Measurements from ENCODE around the gene IER3.

Gene IER3

DNA sequence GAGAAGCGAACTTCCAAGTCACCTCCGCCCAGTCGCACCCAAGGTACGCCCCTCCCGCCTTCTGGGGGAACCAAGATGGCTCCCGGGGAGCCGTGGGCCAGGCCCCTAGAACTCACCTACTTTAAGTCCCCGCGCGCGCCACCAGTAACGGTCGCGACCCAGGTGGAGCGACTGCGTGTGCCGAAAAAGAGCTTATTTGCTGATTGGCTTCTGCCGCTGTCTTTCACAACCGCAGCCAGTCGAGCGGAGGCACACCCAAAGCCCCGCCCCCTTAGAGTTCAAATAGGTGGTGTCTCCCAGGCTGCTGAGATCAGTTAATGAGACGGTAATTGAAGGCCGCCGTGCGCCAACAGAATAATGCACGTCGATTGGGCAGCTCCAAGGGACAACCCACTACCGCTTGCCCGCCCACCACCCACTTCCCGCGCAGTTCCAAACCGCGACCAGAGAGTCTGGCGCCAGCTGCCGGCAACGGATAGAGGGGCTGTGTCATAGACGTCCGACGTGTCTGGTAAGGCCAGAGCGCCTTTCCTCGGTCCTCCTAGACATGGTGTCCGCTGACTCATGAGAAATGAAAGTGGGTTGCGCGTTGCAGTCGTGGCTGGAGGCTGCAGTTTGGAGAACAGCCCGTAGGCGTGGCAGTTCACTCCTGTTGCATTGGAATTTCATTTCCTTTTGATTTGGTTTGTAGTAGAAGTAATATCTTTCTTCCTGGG lies 27.1 kb downstream of the IER3 start, which contains the start of gene MDC1:
Gene MDC1, minus strand, starts transcription at position 153 of the 716 bp plus-strand sequence. CDS start 2,106 bp downstream, outside the sequence.
- Mint-ChIP-seq H3K27me3 (no peaks in the 10 kb centered on the region), H3K36me3 (peaks cover 11% of the 10 kb centered on the region)

DNA sequence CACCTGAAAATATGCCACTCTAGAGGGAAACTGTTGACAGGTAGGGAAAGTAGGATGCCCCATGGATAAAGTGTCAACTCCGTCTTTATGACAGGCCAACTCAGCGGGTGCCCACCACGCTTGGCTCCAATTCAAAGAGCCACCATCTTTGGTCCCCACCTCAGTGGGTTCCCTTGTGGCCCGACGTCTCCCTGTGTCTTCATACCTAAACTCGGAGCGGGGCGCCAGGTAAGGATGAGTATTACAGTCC lies 27.5 kb downstream of the IER3 start:
- peaks cover 16% of the 10 kb centered on the region for H3K36me3 Mint-ChIP-seq

More for the DNA sequence above, 27.1 kb downstream of the IER3 start, which contains the start of gene MDC1:
- H3K9me3 Mint-ChIP-seq (ENCODE audit: low read depth), result no peaks in the 10 kb centered on the region
- peaks cover 41% of the 10 kb centered on the region for H3K4me1 Mint-ChIP-seq (ENCODE audit: low read depth)
- H3K27ac Mint-ChIP-seq, result peak within 1 kb of the TSS; percentile 99
- peak within 1 kb of the TSS; percentile 96 for H3K4me3 Mint-ChIP-seq

DNA sequence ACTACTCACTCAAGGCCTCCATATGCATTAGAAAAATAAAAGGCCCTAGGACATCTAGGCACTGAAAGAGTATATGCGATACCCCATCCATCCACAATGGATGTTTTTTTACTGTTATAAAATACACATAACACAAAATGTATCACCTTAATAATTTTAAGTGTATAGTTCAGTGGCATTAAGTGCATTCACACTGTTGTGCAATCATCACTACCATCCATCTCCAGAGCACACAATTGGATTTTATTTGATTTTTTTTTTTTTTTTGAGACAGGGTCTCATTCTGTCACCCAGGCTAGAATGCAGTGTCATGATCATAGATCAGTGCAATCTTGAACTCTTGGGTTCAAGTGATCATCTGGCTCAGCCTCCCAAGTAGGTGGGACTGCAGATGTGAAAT lies 30.1 kb downstream of the IER3 start:
- Mint-ChIP-seq H3K4me1 (ENCODE audit: low read depth) (peaks cover 41% of the 10 kb centered on the region), H3K4me3 (no peak overlapping the region), H3K36me3 (peaks cover 26% of the 10 kb centered on the region), H3K9me3 (ENCODE audit: low read depth) (no peaks in the 10 kb centered on the region), H3K27me3 (no peaks in the 10 kb centered on the region), H3K27ac (no peak overlapping the region)

More for the DNA sequence above, 27.5 kb downstream of the IER3 start:
- Mint-ChIP-seq H3K27me3 (no peaks in the 10 kb centered on the region), H3K27ac (peak overlapping the region; percentile 99), H3K4me1 (ENCODE audit: low read depth) (peaks cover 46% of the 10 kb centered on the region), H3K9me3 (ENCODE audit: low read depth) (no peaks in the 10 kb centered on the region), H3K4me3 (peak overlapping the region; percentile 96)

DNA sequence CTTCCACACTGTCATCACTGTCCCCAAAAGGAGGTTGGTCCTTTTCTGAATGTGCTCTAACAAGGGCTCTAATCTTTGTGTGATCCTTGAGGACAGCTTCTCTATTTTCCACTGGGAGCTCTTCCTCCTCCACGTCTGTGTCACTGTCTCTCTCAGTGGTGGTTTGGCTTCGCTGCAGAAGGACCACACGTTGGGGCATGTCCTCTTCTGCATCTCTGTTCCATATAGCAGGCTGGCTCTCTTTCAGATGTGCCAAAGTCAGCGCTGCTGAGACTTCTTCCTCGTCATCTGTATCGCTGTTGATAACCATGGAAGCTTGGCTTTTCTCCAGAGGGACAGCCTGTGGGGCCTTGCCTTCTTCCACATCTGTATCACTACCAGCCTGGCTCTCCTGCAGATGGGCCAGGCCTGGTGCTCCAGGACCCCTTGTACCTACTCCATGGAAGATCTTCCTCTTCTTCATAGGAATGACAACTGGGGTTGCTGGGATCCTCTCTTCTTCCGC lies 31.9 kb downstream of the IER3 start:
- no peak overlapping the region for H3K4me3 Mint-ChIP-seq
- no peaks in the 10 kb centered on the region for H3K9me3 Mint-ChIP-seq (ENCODE audit: low read depth)
- H3K4me1 Mint-ChIP-seq (ENCODE audit: low read depth), result peaks cover 30% of the 10 kb centered on the region
- no peak overlapping the region for H3K27ac Mint-ChIP-seq
- H3K27me3 Mint-ChIP-seq, result no peaks in the 10 kb centered on the region
- H3K36me3 Mint-ChIP-seq, result peaks cover 26% of the 10 kb centered on the region

DNA sequence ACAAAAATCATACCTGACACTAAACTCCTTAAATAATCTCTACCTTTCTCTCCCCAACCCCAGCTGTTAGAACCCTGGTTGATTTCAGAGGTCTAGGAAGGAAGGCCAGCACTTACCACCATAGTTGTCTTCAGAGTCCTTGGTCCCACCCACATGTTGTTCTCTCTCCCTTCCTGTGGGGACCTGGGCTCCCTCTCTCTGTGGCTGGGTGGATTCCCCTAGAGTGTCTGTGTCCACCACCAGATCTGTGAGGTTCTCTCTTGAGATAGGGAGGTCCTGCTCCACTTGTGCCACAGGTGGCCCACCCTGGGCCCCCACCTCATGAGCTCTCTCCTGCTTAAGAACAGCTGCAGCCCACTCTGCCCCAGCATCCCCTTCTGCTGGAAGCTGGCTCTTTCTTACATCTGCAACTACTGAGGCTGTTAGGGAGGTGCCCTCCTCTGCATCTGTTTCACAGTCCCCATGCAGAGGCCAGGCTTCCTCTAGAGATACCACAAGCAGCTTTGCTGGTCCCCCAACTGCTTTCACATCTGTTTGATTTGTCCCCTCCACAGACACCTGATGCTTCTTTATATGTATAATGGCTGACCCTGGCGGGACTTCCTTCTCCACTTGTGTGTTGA lies 32.5 kb downstream of the IER3 start:
- H3K9me3 Mint-ChIP-seq (ENCODE audit: low read depth), result no peaks in the 10 kb centered on the region
- no peak overlapping the region for H3K4me3 Mint-ChIP-seq
- H3K27ac Mint-ChIP-seq, result no peak overlapping the region
- peaks cover 29% of the 10 kb centered on the region for H3K36me3 Mint-ChIP-seq
- H3K27me3 Mint-ChIP-seq, result no peaks in the 10 kb centered on the region
- peaks cover 26% of the 10 kb centered on the region for H3K4me1 Mint-ChIP-seq (ENCODE audit: low read depth)

DNA sequence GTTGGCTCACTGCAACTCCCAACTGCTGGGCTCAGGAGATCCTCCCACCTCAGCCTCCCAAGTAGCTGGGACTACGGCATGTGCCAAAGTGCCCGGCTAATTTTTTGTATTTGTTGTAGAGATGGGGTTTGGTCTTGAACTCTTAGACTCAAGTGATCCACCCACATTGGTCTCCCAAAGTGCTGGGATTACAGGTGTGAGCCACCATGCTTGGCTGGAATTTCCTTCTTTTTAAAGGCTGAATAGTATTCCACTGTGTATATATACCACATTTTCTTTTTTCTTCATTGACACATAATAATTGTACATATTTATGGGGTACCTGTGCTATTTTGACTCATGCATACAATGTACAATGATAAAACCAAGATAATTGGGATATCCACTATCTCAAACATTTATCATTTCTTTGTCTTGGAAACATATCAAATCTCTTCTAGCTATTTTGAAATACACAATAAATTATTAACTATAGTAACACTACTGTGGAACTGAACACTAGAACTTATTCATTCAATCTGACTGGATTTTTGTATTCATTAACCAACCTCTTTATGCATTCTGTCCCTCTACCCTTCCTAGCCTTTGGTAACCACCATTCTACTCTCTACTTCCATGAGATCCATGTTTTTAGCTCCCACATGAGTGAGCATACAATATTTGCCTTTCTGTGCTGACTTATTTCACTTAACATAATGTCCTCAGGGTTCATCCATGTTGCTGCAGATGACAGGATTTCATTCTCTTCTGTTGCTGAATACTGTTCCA lies 35.1 kb downstream of the IER3 start:
- H3K4me1 Mint-ChIP-seq (ENCODE audit: low read depth), result peaks cover 11% of the 10 kb centered on the region
- peaks cover 35% of the 10 kb centered on the region for H3K36me3 Mint-ChIP-seq
- no peaks in the 10 kb centered on the region for H3K9me3 Mint-ChIP-seq (ENCODE audit: low read depth)
- H3K27me3 Mint-ChIP-seq, result no peaks in the 10 kb centered on the region
- H3K27ac Mint-ChIP-seq, result no peak overlapping the region
- H3K4me3 Mint-ChIP-seq, result no peak overlapping the region

DNA sequence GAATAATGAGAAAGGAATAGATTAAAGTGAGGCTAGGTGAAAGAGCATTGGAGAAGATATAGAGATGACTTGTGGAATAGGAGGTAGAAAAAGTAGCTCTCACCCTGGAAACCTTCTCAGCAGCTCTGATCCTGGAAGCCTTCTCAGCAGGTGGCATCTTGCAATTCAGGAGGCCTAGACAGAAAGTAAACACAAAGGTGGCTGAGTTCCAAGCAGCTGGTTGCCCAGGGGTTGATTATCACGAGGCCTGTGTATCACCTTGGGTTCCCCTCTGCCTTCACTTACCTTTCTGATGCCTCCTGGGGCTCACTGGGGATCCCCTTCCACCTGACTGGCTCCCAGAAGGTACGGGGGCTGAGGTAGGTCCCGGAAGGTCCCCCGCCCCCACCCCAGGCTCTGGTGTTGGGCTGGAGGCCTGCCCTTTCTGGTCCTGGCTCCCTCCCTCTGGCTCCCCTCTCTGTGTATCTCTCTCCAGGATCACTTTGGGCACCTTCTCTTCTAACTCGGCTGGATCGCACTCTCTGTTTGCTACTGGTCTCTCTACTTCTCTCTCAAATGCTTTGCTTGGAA lies 37.0 kb downstream of the IER3 start:
- peaks cover 29% of the 10 kb centered on the region for H3K36me3 Mint-ChIP-seq
- H3K4me1 Mint-ChIP-seq (ENCODE audit: low read depth), result peaks cover 8% of the 10 kb centered on the region
- H3K4me3 Mint-ChIP-seq, result no peak overlapping the region
- no peaks in the 10 kb centered on the region for H3K27me3 Mint-ChIP-seq
- no peaks in the 10 kb centered on the region for H3K9me3 Mint-ChIP-seq (ENCODE audit: low read depth)
- no peak overlapping the region for H3K27ac Mint-ChIP-seq

DNA sequence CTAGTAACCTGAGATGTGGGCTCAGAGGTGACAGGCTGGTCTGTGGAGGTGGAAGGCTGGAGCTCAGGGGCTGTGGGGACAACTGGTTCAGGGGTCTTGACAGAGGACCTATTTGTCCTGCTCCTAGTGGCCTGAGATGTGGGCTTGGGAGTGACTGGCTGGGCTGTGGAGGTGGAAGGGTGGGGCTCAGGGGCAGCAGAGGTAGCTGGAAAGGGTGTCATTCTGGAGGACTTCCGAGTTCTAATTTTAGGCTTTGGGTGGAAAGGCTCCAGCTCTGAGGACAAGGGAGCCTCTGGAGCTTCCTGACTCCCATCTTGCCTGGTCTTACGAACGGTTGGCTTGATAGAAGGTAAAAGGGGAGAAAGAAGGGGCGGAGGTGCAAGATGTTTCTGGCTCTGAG lies 38.7 kb downstream of the IER3 start:
- Mint-ChIP-seq H3K4me3 (no peak overlapping the region), H3K27me3 (no peaks in the 10 kb centered on the region), H3K4me1 (ENCODE audit: low read depth) (no peaks in the 10 kb centered on the region), H3K36me3 (peaks cover 19% of the 10 kb centered on the region), H3K9me3 (ENCODE audit: low read depth) (no peaks in the 10 kb centered on the region), H3K27ac (no peak overlapping the region)

DNA sequence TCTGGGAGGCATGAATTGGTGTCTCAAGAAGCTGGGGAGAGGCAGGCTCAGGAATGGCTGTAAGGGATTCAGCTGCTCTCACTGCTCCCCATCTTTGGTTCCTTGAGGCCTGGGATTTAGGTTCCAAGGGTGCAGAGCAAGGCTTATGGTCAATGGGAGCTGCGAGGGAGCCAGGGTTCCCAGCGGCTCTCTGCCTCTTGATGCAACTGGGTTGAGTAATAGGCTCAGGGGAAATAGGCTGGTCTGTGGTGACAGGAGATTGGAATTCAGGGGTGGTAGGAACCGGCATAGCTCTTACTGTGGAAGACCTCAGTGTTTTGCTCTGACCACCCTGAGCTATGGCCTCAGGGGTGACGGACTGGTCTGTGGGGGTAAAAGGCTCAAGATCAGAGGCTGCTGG lies 40.5 kb downstream of the IER3 start:
- peaks cover 14% of the 10 kb centered on the region for H3K36me3 Mint-ChIP-seq
- no peak overlapping the region for H3K27ac Mint-ChIP-seq
- H3K9me3 Mint-ChIP-seq (ENCODE audit: low read depth), result no peaks in the 10 kb centered on the region
- no peaks in the 10 kb centered on the region for H3K27me3 Mint-ChIP-seq
- no peak overlapping the region for H3K4me3 Mint-ChIP-seq
- H3K4me1 Mint-ChIP-seq (ENCODE audit: low read depth), result no peaks in the 10 kb centered on the region

DNA sequence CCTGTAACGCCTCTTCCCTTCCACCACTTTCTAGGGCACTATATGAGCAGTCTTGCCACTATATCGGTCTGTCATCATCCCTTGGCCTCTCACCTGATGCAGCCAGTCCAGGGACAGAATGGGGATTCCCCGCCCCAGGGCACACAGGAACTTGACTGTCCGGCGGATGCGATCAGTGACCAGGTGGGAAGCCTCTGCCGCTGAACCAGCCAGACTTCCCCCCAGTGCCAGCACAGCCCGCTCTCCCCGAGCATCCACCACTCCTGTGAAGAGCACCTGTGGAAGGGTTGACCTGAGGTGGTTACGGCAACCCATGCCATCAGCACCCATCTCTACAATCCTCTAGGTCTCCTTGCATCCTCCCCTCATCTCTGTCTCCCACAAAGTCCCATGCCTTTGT lies 41.3 kb downstream of the IER3 start:
- Mint-ChIP-seq H3K27ac (no peak overlapping the region), H3K4me1 (ENCODE audit: low read depth) (no peaks in the 10 kb centered on the region), H3K4me3 (no peak overlapping the region), H3K36me3 (peaks cover 14% of the 10 kb centered on the region), H3K27me3 (no peaks in the 10 kb centered on the region), H3K9me3 (ENCODE audit: low read depth) (no peaks in the 10 kb centered on the region)

DNA sequence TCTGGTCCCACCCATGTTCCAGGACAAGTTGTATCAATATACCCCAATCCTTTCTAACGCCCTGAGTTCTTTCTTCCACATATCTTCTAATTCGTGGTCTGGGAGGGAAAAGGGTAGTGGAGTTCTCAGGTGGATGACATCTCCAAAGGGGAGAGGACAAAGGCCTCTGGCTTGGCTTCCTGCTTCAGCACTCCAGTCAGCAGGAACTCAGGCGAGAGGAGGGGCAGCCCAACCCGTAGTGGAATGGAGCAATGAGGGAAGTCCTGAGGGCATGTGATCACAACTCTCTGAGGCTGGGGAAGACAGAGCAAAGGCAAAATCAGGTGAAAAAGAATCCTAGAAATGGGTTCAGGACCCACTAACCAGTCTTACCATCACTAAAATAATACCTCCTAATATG lies 44.0 kb downstream of the IER3 start:
- Mint-ChIP-seq H3K4me3 (no peak overlapping the region), H3K36me3 (peaks cover 4% of the 10 kb centered on the region), H3K27ac (no peak overlapping the region), H3K4me1 (ENCODE audit: low read depth) (no peaks in the 10 kb centered on the region), H3K27me3 (no peaks in the 10 kb centered on the region), H3K9me3 (ENCODE audit: low read depth) (no peaks in the 10 kb centered on the region)

DNA sequence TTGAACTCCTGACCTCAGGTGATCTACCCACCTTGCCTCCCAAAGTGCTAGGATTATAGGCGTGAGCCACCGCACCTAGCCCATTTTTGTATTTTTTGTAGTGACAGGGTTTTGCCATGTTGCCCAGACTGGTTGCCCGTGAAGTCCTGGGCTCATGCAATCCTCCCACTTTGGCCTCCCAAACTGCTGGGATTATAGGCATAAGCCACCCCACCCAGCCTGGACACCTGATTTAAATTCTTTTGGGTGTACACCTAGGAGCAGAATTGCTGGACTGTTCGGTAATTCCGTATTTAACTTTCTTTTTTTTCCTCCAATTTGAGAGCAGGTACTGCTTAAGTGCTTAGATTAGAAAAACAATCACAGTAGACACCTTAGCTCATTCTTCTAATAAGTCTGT lies 47.9 kb downstream of the IER3 start:
- H3K4me3 Mint-ChIP-seq, result no peak overlapping the region

More for the DNA sequence above, 47.9 kb downstream of the IER3 start:
- Mint-ChIP-seq H3K27ac (no peak overlapping the region), H3K36me3 (no peaks in the 10 kb centered on the region), H3K27me3 (no peaks in the 10 kb centered on the region), H3K9me3 (ENCODE audit: low read depth) (no peaks in the 10 kb centered on the region), H3K4me1 (ENCODE audit: low read depth) (peaks cover 5% of the 10 kb centered on the region)
